Glutamatergic neuron (in vitro differentiated cells): Measurements from ENCODE around the gene ZBED4. TPM values are rescaled to one million over a fixed set of nuclear protein-coding genes. Genes with fewer than 3 reads are reported as not detected.

Experiments
- DNase-seq: peaks from one replicate; pipeline ENCODE4 v3.0.0; 2022
- H3K27ac Mint-ChIP-seq: one replicate; pipeline ENCODE4 v1.8.0; 2020; ENCODE audit warnings: mild to moderate bottlenecking, mixed read lengths, inconsistent platforms; ENCODE audit not compliant: unreplicated experiment
- H3K27me3 Mint-ChIP-seq: one replicate; pipeline ENCODE4 v1.8.0; 2020; ENCODE audit warnings: mild to moderate bottlenecking, moderate library complexity, mixed read lengths, inconsistent platforms; ENCODE audit not compliant: unreplicated experiment
- H3K36me3 Mint-ChIP-seq: one replicate; pipeline ENCODE4 v1.8.0; 2020; ENCODE audit warnings: mild to moderate bottlenecking, mixed read lengths, inconsistent platforms; ENCODE audit not compliant: unreplicated experiment
- H3K4me1 Mint-ChIP-seq: one replicate; pipeline ENCODE4 v1.8.0; 2020; ENCODE audit warnings: mild to moderate bottlenecking, low read depth, mixed read lengths, inconsistent platforms; ENCODE audit not compliant: unreplicated experiment
- H3K4me3 Mint-ChIP-seq: one replicate; pipeline ENCODE4 v1.8.0; 2020; ENCODE audit warnings: mild to moderate bottlenecking, mixed read lengths, inconsistent platforms; ENCODE audit not compliant: unreplicated experiment
- H3K9me3 Mint-ChIP-seq: one replicate; pipeline ENCODE4 v1.8.0; 2020; ENCODE audit warnings: mild to moderate bottlenecking, moderate library complexity, mixed read lengths, inconsistent platforms; ENCODE audit not compliant: unreplicated experiment
- CTCF ChIP-seq: fragments of 200-600 bp; sonication (generic); IDR thresholded peaks from one replicate; pipeline ENCODE4 v1.5.0; 2021; ENCODE audit not compliant: partially characterized antibody, unreplicated experiment
- total RNA-seq: library from RNA; stranded (reverse); fragmentation: NEBNext Ultra II Directional; extraction: Animal tissue kit (Norgen Biotek cat#: 25700); gene quantifications from one replicate; pipeline ENCODE4 v1.2.1, GENCODE V29; 2021; ENCODE audit not compliant: unreplicated experiment

Gene ZBED4
- total RNA-seq, 1 donor from 2014 or later: 53.5 TPM

DNA sequence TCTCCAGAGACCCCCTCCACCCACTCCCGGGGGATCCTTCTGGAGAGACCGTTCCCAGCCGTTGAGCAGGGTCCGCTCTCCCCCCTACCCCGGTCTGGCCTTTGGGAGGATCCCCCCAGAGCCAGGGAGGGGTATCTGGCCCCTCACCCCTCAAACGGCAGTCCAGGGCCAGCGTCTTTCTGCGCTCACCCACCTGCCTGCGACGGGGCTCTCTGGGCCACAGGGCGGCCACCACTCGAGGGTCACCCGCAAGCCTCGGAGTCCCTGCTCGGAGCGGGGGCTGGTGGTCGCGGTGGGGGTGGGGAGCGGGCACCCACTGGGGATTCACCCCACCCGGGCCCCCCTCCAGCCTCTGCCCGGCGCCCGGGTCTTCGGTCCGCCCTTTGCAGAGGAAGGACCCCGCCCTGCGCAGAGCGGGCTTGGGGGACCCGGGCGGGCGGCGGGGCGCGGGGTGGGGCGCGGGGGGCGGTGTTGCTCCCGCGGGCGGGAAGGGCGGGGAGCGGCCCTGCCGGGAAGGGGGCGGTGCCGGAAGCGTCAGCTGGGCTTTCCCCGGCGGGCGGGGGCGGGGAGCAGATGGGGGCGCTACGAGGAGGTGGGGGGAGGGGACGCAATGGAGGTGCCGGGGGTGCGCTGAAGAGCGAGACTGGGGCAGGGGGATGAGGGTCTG lies 81.4 kb downstream of the ZBED4 start:
- Mint-ChIP-seq H3K27me3 (no peaks in the 10 kb centered on the region), H3K9me3 (no peaks in the 10 kb centered on the region)
- peak; percentile 67 for DNase-seq

GRCh38 chr22:49935561-49935960 lies 81.9 kb downstream of the ZBED4 start:
- Mint-ChIP-seq H3K9me3 (no peaks in the 10 kb centered on the region), H3K27ac (no peak overlapping the region), H3K4me3 (no peak overlapping the region), H3K4me1 (peaks cover 7% of the 10 kb centered on the region), H3K27me3 (no peaks in the 10 kb centered on the region), H3K36me3 (no peaks in the 10 kb centered on the region)
- TF ChIP-seq CTCF: no peak
- DNase-seq: no peak

More for the DNA sequence above, 81.4 kb downstream of the ZBED4 start:
- H3K4me1 Mint-ChIP-seq: peaks cover 7% of the 10 kb centered on the region
- no peaks in the 10 kb centered on the region for H3K36me3 Mint-ChIP-seq
- no peak overlapping the region for H3K4me3 Mint-ChIP-seq
- no peak overlapping the region for H3K27ac Mint-ChIP-seq
- no peak for TF ChIP-seq CTCF

- peak overlapping the region; percentile 55 for H3K4me3 Mint-ChIP-seq
- H3K36me3 Mint-ChIP-seq: no peaks in the 10 kb centered on the region
- peaks cover 7% of the 10 kb centered on the region for H3K4me1 Mint-ChIP-seq
- H3K9me3 Mint-ChIP-seq: peaks cover 2% of the 10 kb centered on the region
- no peak overlapping the region for H3K27ac Mint-ChIP-seq
- no peak for TF ChIP-seq CTCF
- H3K27me3 Mint-ChIP-seq: no peaks in the 10 kb centered on the region
- DNase-seq: peak; percentile 82
Measured at GRCh38 chr22:49936018-49936972, 82.7 kb downstream of the ZBED4 start.

DNA sequence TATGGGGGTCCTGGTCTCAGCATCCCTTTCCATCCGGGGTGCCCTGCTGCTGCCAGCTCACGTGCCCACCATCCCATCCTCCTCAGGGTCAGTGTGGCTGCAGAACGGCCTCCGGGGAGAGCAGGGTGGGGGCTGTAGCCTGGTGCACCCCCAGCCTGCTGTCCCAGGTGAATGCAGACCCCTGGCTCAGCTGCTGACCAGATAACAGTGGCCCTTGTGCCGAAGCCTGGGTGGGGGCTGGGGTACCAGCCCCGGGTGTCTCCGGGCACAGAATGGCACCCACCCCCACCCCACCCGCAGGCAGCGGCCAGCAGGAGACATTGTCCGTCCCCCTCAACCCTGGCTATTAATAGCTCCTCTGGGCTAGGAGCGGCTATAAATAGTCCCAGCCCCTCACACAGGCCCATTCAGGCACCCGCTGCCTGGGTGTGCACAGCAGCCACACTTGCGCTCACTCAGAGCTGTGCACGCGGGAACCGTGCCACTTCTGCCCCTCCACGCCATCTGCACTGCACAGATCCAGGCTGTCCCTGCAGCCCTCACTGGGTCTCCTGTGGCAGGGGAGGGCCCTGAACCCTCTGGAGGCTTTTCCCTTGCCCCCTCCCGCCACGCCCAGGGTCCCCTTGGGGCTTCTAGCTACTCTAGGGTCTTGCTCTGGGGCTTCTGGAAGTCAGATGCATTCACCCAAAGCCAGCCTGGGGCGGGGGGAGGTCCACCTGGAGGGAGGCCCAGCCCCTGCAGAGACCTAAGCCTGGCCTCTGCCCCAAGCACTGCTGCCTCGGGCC lies 83.5 kb downstream of the ZBED4 start:
- DNase-seq: peak; percentile 64
- H3K36me3 Mint-ChIP-seq: no peaks in the 10 kb centered on the region

More for the DNA sequence above, 83.5 kb downstream of the ZBED4 start:
- Mint-ChIP-seq H3K27me3 (no peaks in the 10 kb centered on the region), H3K27ac (no peak overlapping the region), H3K4me3 (peak overlapping the region; percentile 55), H3K4me1 (peaks cover 7% of the 10 kb centered on the region), H3K9me3 (peaks cover 2% of the 10 kb centered on the region)
- no peak for TF ChIP-seq CTCF
